Measurements from ENCODE around the gene ZNF385A.
"Not testable (repeated sequence)": the region's sequence is repeated elsewhere in the genome, so short reads cannot be mapped to it uniquely, and the experiment has no call there.

ZNF385A gene

DNA sequence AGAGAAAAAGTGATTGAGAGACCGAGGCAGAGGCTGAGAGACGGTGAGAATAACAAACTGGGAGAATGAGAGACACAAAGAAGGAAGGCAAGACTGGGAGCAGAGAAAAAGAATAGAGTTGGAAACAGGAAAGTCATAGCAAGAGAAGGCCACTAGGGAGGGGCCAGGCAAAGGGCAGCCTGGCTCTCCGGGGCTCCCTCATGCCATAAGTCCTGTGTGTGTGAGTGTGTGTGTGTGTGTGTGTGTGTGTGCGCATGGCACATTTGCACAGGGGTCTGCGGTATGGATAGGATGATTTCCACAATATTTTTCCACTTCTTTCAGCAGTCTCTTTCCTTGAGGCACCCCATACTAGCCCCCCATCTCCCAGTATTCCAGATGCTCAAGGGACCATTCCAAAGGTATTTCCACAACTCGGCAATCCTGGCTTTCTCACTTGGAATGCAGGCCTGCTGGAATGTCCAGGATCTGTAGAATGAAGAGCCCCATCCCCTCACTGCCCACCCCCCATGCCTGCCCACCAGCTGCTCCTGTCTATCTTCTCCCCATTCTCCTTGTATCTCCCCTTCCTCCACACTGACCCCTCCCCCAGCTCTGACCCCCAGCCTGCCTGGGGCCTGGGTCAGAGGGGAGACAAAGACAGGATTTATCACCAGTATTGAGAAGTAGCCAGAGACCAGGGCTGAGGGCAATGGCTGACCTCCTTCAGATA lies 29.3 kb downstream of the ZNF385A start:
- no peak for DNase-seq (ENCODE audit: low read depth)

DNA sequence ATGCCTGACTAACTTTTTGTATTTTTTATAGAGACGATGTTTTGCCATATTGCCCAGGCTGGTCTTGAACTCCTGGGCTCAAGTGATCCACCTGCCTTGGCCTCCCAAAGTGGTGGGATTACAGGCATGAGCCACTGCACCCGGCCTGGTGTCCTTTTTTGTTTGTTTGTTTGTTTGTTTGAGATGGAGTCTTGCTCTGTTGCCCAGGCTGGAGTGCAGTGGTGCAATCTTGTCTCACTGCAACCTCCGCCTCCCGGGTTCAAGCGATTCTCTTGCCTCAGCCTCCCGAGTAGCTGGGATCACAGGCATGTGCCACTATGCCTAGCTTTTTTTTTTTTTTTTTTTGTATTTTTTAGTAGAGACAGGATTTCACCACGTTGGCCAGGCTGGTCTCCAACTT lies 30.3 kb downstream of the ZNF385A start:
- DNase-seq (ENCODE audit: low read depth), result not testable (repeated sequence)

DNA sequence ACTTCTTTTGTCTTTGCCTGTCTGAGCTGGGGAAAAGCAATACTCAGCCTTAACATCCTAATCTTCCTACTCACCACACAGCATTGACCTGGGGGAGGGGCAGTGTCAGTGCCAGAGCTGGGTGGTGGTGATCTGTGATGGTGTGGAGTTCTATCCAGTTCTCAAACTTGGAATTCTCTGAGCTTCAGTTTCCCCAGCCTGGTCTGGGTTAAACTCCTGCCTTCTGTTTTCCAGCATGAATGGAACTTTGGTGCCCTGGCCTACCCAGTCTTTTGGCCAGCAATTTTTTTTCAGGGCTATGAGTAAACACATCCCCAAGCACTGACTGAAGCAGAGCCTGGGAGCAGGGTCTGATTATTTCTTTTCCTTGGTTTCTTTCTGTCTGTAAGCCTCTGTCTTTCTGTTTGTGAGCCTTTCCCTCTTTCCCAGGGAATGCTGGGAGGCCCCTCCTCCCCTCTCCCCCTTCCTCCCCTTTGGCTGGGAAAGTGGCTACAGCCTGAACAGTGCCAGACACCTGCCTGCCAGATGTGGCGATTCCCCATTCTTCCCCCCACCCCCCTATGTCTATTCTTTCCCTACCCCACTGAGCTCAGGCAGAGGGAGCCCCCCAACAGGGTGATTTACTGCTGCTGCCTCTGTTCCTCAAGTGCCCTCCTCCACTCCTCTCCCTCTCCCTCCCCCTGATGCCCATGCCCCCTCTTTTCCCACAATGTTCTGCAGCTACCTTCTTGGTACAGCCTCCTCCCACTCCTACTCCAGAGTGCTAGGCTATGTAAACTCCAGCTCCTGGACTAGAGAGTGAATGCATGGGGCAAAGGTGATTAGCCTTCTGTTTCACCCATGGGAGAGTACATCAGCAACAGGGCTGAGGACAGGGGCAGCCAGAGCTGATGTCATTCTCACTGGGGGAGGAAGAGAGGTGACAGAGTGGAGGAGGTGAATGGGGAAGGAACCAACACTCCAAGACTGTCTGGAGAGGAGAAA lies 31.4 kb downstream of the ZNF385A start:
- no peak for DNase-seq (ENCODE audit: low read depth)

DNA sequence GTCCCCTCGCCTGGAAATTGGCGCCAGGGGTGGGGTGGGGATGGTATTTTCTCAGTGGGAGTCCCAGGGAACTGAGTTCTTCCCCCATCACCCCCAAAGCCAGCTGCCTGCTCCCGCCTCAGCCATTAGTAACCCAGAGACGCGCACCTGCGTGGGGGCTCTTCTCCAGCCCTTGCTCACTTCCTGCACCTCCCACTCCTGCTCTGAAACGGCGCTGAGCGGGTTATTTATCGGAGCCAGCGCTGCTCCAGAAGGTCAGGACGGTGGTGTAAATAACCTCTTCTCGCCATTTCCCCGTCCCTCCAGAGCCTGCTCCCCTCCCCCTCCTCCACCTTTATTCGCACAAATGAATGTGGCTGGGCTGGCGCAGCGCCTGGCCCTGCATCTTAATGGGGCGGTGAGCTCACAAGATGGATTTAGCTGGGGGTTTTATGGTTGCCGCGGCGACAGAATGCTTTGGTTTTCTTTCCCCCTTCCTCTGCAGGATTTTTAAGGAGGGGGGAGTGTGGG lies 32.5 kb downstream of the ZNF385A start:
- DNase-seq (ENCODE audit: low read depth), result no peak

DNA sequence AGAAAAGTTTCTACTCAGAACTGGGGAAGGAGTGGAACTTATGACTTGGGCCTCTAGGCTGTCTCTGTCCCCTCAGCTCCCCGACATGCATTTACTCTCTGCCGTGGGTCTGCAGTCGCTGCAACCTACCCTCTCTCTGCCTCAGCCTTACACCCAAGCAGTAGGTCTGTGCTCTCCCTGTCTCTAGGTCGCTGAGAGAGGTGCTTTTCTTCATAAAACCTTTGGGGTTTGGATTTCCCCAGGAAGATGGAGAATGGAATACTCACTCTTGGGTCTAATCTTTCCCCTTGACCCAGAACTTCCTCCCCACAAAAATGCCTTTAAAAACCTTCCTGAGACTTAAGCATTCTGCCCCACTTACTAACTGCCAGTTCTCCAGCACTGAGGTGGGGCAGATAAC lies 33.2 kb downstream of the ZNF385A start:
- DNase-seq (ENCODE audit: low read depth), result no peak

DNA sequence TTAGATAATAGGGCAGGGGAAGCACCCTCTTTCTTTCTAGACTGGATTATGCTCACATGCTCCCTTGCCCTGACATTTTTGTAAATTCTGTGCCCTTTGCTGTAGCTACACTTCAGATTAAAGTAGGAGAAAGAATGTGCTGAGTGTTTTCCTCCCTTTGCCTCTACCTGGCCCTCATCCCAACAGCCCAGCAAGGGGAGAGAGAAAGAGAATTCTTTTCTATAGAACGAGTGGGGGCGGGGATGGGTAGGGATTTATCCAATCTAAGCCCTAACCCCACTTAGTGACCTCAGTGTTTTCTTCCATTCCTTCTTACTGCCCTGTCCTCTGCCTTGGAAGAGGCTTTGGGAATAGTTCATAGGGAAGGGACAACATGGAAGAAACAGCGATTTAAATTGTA lies 33.8 kb downstream of the ZNF385A start:
- no peak for DNase-seq (ENCODE audit: low read depth)

DNA sequence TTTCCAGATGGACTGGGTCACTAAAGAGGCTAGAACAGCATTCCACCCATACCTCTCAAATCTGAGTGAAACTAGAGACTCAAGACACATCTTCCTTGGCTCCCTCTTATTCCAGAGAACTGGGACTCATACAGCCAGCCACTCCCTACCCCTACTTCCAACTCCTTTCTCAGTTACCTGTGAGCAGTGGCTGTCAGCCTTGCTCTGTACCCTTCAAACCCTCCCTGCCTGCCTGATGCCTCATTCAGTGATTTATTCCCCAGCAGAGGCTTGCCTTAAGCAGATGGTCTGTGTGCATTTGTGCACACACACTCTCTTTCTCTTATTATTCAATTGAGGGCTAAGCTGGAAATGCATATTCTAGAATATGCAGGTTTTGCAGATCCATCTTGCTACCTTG lies 34.9 kb downstream of the ZNF385A start:
- no peak for DNase-seq (ENCODE audit: low read depth)

DNA sequence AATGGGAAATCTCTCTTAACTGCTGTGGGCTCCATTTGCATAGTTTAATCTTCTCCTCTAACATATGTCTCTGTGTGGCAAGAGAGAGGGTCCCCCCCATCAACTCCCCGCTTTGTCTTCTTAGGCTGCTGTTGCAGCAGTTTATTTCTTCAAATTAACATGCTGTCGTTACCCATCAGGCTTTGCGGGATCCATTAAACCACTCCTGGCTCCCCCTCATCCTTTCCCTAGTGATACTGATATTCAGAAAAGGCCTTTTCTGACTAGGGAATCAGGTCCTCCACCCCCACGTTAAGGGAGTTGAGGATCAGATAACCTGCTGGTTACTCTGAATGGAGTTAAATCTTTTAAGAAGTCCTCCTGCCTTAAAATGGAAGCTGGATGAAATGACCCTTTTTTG lies 35.5 kb downstream of the ZNF385A start:
- DNase-seq (ENCODE audit: low read depth), result no peak

DNA sequence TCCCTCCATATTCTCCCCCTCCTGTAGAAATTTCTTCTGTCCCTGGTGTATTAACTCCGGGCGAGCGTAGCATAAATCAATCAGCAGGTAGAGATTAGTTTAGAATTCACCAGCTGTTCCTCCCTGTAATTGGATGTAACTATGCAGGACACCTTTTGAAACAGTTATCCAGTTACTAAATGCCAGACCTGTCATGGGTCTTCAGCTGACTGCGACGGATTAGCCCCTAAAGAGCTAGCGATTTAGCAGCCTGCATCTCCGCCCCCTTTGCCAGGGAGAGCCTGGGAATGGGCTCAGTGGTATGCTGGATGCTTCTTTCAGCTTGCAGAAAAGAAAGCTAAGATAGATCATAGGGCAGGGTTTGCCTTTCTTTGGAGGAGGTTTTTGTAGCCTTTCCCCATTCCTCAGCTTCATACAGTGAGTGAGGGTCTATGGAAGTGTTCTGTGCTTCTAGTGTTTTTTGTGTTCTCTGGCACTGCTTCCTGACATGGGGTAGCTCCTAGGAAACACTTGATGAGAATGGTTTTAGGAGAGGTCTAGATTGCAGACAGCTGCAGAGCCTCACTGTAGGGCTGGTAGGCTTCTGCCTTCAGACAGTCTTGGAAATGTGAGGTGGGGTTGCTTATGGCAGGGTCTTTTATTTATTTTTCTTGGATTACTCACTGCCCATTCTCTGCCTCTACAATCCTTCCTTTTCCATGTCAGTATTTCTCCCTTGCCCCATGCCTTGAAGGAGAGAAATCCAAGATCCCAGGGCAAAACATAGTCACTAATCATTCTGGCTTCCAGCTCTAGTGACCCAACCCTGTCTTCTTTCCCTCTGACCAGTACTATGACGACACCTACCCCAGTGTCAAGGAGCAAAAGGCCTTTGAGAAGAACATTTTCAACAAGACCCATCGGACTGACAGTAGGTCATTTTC lies 42.9 kb downstream of the ZNF385A start:
- DNase-seq (ENCODE audit: low read depth), result no peak

DNA sequence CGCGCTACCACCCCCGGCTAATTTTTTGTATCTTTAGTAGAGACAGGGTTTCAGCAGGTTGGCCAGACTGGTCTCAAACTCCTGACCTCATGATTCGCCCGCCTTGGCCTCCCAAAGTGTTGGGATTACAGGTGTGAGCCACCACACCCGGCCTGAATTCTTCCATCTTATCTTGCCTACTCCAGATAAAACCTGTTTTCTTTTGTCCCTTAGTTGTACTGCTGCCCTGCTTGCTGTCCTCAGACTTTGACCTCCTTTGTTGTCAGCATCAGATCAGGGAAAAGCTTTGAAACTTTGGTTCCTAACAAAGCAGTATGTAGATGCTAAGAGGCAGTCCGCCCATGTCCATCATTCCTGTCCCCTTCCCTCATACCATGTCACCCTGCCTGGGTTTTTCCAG lies 43.7 kb downstream of the ZNF385A start:
- no peak for DNase-seq (ENCODE audit: low read depth)

DNA sequence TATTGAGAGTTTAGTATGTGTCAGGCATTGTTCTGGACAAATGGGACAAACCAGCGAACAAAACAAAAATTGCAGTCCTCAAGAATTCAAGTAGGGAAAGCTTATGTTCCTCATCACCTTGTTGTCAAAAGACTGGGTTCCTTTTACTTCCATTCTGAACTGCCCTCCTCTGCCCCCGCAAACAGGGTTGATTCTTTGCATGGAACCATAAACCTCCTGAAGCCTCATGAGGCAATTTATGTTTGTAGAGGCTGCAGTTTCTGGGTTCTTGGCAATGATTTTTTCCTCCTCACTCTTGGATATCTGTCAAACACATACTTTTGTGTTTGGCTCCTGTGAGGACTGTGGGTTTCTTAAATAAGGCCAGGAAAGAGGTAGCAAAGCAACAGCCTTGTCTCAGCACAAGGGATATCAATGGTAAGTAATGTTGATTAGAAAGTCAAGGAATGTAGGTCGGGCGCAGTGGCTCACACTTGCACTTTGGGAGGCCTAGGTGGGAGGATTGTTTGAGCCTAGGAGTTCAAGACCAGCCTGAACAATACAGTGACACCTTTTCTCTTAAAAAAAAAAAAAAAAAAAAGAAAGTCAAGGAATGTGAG lies 45.7 kb downstream of the ZNF385A start:
- no peak for DNase-seq (ENCODE audit: low read depth)

DNA sequence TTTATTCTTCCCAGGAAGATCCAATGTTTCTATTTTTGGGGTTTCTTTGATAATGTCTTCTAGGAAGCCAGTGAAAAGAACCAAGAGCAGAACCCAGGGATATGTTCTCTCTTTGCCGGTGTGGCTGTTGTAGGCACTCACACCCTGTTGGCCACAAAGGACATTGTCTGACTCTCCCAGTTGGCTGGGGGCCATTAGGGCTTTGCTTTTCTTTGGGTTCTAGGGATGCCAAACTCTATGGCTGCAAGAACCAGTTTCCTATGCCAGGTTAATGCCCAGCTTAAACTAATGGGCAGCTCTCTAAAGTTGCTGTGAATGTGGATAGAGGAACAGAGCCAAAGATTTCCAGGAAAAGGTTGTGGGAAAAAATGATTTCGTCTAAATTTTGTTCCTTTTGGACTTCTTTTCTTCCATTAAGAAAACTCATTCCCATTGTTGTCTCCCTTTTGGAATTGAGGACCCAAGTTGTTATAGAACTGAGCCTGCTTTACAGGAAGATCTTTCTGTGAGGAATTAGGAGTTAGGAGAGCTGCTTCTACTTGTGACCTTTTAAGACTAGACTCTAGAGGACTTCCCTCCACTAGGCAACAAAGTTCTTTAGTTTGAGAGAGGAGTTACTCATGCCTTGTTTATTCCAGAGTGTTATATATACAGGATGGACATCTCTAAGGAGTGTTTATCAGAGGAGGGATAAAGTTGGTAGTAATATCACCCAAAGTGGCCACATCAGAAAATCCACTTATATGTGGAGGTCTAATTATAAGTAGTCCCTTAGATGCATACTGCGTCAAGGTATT lies 46.5 kb downstream of the ZNF385A start:
- no peak for DNase-seq (ENCODE audit: low read depth)

DNA sequence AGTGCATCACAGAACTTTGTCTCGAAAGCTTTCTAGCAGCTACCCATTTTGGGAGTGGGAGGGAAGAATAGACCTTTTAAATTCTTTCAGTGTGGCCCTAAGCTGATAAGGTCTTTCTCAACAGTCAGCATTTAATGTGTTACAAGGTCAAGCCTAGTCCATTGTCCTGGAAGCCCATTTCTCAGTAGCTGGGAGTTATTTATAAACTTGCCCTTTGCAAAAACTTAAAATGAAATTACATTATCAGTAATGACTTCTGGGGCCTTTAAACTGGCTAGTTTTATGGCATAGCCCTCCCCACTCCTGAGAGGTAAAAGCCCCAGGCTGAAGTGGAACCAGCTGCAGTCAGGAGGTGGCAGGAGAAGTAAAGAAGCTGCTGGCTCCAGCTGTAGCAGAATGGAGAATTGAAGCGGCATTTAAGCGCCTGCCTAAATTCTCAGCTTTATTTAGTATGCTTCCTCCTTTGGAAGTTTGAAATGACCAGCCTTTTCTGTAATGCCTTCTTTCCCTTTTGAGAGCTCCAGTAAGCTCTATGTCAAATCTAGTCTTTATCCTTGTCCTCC lies 47.2 kb downstream of the ZNF385A start:
- DNase-seq (ENCODE audit: low read depth), result no peak

DNA sequence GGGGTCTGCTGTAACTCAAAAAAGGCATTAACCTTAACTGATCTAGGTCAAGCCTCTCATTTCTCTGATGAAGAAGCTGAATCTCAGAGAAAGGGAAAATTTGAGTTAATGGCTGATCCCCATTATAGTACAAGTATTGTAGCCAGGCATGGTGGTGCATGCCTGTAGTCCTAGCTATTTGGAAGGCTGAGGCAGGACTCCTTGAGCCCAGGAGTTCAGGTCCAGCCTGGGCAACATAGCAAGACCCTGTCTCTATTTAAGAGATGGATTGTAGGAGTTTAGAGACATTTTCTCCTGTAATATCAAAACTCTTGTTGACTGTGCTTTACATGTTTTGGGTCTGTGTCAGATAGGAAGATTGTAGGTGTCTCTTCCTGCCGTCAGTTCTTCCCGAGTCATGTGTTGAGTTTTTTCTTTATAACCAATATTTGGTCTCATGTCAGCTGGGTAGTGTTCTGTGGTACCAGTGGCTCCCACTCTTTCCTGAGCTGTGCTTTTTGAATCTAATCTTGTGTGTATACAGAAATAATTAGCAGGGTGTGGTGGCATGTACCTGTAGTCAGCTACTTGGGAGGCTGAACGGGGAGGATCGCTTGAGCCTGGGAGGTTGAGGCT lies 51.0 kb downstream of the ZNF385A start:
- no peak for DNase-seq (ENCODE audit: low read depth)

DNA sequence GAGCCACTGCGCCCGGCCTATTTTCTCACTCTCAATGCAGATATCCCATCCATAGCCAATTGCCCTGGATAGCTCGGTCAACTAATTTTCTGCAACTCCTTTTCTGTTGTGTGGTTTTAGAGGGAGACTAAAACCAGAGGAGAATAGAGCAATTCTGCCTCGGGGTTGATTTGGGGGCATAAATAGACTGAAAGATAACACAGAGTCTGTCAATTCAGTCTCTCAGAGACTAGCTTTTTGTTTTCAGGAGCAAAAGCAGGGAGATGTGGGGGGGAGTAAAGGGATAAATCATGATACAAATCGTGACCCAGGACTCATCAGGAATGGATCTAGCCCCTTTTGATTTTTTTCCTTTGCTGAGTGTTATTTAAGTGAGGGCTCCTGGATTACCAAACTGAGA lies 53.1 kb downstream of the ZNF385A start:
- no peak for DNase-seq (ENCODE audit: low read depth)

DNA sequence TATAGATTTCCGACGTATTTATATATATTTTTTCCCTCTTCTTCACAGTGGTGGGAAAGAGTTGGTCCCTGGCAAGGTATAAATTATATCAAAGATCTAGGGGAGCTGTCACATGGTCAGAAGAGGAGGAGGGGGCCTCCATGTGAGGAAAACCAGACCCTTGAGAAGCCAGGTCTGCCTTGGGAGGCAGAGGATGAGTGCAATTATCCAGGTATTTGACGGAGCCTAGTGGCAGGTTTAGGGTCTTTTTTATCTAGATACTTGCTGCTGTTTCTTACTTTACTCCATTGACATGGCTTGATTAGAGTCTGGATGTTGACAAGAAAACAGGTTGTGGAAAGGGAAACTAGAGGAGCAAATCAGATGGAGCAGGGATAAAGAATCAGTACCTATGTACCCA lies 54.1 kb downstream of the ZNF385A start:
- no peak for DNase-seq (ENCODE audit: low read depth)

DNA sequence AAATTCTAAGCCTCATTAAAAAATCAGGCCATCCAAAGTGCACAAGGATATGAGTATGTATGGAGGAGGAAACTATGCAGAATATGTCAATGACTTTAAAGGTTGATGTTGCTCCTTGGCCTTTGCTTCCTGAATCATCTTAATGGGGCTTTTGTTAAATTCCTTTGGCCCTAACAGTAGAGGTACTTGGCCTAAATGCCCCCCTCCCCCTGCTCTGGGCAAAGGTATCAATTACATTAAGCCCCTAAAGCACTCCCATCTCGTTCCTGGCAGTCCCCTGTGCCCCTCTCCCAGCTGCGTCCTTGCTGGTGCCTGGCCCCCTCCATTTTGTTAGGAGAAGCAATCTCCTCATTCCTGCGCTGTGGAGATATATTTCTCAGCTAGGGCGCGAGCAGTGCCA lies 54.8 kb downstream of the ZNF385A start:
- no peak for DNase-seq (ENCODE audit: low read depth)

DNA sequence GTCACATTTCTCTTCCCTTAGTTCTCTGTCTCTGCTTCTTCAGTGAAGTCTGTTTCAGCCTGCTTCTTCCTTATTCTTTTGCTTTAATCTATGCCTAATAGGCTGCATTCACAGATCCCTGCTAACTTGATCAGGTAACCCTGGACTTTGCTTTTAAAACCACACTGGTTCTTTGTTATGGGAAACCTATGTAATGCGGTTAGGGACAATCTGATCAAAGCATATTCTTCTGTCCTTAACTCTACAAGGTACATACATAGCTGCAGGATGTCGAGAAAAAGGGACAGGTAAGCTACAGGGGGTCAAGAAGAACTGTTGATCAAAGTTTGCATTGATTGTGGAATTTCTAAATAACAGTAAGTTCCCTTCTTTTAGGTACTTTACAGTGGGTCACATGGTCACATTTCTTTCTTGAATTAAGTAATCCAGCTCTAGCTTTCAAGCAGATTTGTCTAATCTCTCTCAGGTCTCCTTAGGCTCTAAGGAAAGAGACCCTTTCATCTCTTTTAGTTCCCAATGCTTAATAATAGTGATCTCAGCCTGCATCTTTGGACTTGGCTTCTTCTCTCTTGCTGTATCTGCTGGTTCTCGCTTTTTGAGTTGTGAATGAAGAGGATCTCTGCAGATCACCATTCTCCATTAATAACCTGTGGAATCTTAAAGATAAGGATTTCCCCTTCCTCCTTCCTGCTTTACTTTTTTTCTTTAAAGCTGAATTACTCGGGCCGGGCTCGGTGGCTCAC lies 55.8 kb downstream of the ZNF385A start:
- DNase-seq (ENCODE audit: low read depth), result no peak

DNA sequence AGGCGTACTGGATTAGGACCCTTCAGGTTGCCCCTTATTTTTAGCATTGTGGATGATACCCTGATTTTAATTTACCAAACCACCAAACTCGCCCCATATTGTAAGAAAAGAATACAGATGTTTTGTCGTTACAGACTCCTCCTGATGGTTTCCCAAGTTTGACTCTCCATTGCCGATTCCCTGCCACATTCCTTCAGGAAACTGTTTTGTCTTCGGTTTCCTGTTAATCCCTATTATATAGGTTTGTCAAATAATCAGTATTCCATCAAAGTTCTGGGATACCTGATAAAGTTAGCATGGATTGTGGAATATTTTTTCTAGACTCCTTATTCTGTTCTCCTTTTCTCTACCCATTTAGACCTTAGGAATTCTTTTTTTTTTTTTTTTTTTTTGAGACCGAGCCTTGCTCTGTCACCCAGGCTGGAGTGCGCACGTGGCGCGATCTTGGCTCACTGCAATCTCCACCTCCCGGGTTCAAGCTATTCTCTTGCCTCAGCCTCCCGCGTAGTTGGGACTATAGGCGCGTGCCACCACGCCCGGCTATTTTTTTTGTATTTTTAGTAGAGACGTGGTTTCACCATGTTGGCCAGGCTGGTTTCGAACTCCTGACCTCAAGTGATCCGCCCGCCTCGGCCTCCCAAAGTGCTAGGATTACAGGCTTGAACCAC lies 59.0 kb downstream of the ZNF385A start:
- not testable (repeated sequence) for DNase-seq (ENCODE audit: low read depth)

Data from activated T-helper 1 cell treated with Interleukin-2 at 50 U/mL for 16 hours (primary cell).